Measurements from ENCODE around the gene UAP1L1. TPM values are rescaled to one million over a fixed set of nuclear protein-coding genes. Genes with fewer than 3 reads are reported as not detected.

The UAP1L1 gene
- total RNA-seq, 1 donor, result 16.0 TPM

GRCh38 chr9:137076636-137077009 lies 694 bp upstream of the UAP1L1 start:
- DNase-seq (ENCODE audit: low read depth), result no peak
- H3K4me3 ChIP-seq (ENCODE audit: low read depth, low read length), result peak overlapping the region; percentile 76
- TF ChIP-seq CTCF (IDR thresholded peaks at IDR 0.05; ENCODE audit: insufficient read depth, low read depth, low read length), result no peak

- H3K4me3 ChIP-seq (ENCODE audit: low read depth, low read length), result peak overlapping the region; percentile 76
- no peak for TF ChIP-seq CTCF (IDR thresholded peaks at IDR 0.05; ENCODE audit: insufficient read depth, low read depth, low read length)
- DNase-seq (ENCODE audit: low read depth), result no peak
These were observed 709 bp downstream of the UAP1L1 start for GRCh38 chr9:137077758-137078693.

- H3K4me3 ChIP-seq (ENCODE audit: low read depth, low read length), result peak overlapping the region; percentile 76
- DNase-seq (ENCODE audit: low read depth), result no peak
- TF ChIP-seq CTCF (IDR thresholded peaks at IDR 0.05; ENCODE audit: insufficient read depth, low read depth, low read length), result no peak
These were observed 1.5 kb downstream of the UAP1L1 start for GRCh38 chr9:137078701-137079400.

GRCh38 chr9:137079401-137079787 lies 2.1 kb downstream of the UAP1L1 start:
- H3K4me3 ChIP-seq (ENCODE audit: low read depth, low read length), result no peak overlapping the region
- no peak for TF ChIP-seq CTCF (IDR thresholded peaks at IDR 0.05; ENCODE audit: insufficient read depth, low read depth, low read length)
- DNase-seq (ENCODE audit: low read depth), result no peak

- no peak for TF ChIP-seq CTCF (IDR thresholded peaks at IDR 0.05; ENCODE audit: insufficient read depth, low read depth, low read length)
- DNase-seq (ENCODE audit: low read depth), result no peak
- no peak overlapping the region for H3K4me3 ChIP-seq (ENCODE audit: low read depth, low read length)
These were observed 3.2 kb downstream of the UAP1L1 start for GRCh38 chr9:137080260-137081122.

GRCh38 chr9:137082222-137082924 lies 5.1 kb downstream of the UAP1L1 start:
- TF ChIP-seq CTCF (IDR thresholded peaks at IDR 0.05; ENCODE audit: insufficient read depth, low read depth, low read length), result no peak
- DNase-seq (ENCODE audit: low read depth), result no peak
- H3K4me3 ChIP-seq (ENCODE audit: low read depth, low read length), result no peak overlapping the region
